ENCODE measurements around the gene TLR9. TPM values are rescaled to one million over a fixed set of nuclear protein-coding genes. Genes with fewer than 3 reads are reported as not detected.

Gene TLR9
- total RNA-seq, 1 experiment from 2014 or later: not detected

GRCh38 chr3:52197499-52197841 lies 28.0 kb downstream of the TLR9 start:
- H3K27ac ChIP-seq (ENCODE audit: insufficient read length, low read depth, low read length): no peak overlapping the region
- no peaks in the 10 kb centered on the region; the same call in 1 of the 2 replicates for H3K27me3 ChIP-seq (ENCODE audit: insufficient read depth, low read length)
- peak overlapping the region in 1 of 3 experiments; percentile 94; a peak in 3 of 7 replicates for H3K27ac Mint-ChIP-seq
- H3K9ac ChIP-seq (ENCODE audit: extremely low read depth, insufficient read length, low read length): no peak overlapping the region
- H4K8ac ChIP-seq (replicated peaks; ENCODE audit: insufficient read length, low read depth, low read length): no peak overlapping the region
- H3K4ac ChIP-seq (ENCODE audit: low read depth, low read length): no peak overlapping the region
- H2BK20ac ChIP-seq (ENCODE audit: low read depth, low read length, poor library complexity, severe bottlenecking): no peak overlapping the region
- H3K4me2 ChIP-seq (ENCODE audit: insufficient read depth, insufficient read length, low read length): peak overlapping the region; percentile 82
- peaks cover 12 to 32% (median 27%) of the 10 kb centered on the region in 3 experiments; a peak in 6 of 7 replicates for H3K36me3 Mint-ChIP-seq (ENCODE audit: insufficient read depth in 1 of 3, low read depth in 3 of 3)
- no peak overlapping the region for H2AFZ ChIP-seq (ENCODE audit: low read length)
- H3K79me2 ChIP-seq (ENCODE audit: insufficient read depth, low read length): no peaks in the 10 kb centered on the region
- H4K91ac ChIP-seq (ENCODE audit: insufficient read length, low read depth, low read length): no peak overlapping the region
- no peaks in the 10 kb centered on the region for H3K9me3 Mint-ChIP-seq
- peaks cover 10% of the 10 kb centered on the region for H3K27me3 Mint-ChIP-seq (ENCODE audit: low read depth)
- H2BK5ac ChIP-seq (ENCODE audit: insufficient read length, low read length): no peak overlapping the region
- peaks cover 7% of the 10 kb centered on the region for H3K23me2 ChIP-seq (ENCODE audit: insufficient read length, low read depth, low read length, poor library complexity, severe bottlenecking)
- peak overlapping the region; percentile 16 for H3K18ac ChIP-seq (ENCODE audit: insufficient read length, low read depth, low read length)
- H3K4me1 Mint-ChIP-seq: peaks cover 16 to 17% of the 10 kb centered on the region in 2 experiments
- H3K9me3 ChIP-seq (ENCODE audit: control insufficient read depth, low read depth, low read length): no peaks in the 10 kb centered on the region
- 0 out of 2 replicates have a peak overlapping the region, but pooled peaks have one; percentile 28 for H3K14ac ChIP-seq (ENCODE audit: insufficient read depth, low read length)
- H3K4me3 Mint-ChIP-seq: peak overlapping the region; percentile 98 to 99
- H3T11ph ChIP-seq (ENCODE audit: low read length): no peak overlapping the region
- H3K56ac ChIP-seq (ENCODE audit: insufficient read length, low read depth, low read length): no peak overlapping the region
- no CpG with 5 or more reads among the region's 10 CpGs for WGBS (ENCODE audit: extremely low coverage, insufficient read length, low lambda C conversion rate)
- no peak overlapping the region for H2BK120ac ChIP-seq (ENCODE audit: low read depth, low read length, poor library complexity, severe bottlenecking)
- H2BK12ac ChIP-seq (ENCODE audit: insufficient read length, low read depth, low read length): no peak overlapping the region
- no peak overlapping the region for H4K5ac ChIP-seq (ENCODE audit: insufficient read length, low read depth, low read length)
- H3K79me1 ChIP-seq (ENCODE audit: insufficient read depth, low read depth, low read length, poor library complexity, severe bottlenecking): no peaks in the 10 kb centered on the region
- TF ChIP-seq CTCF (conservative IDR thresholded peaks at IDR 0.05): no peak
- no peak overlapping the region for H3K23ac ChIP-seq (ENCODE audit: insufficient read length, low read depth, low read length)
- no peak overlapping the region for H2BK15ac ChIP-seq (ENCODE audit: low read depth, low read length)
- no peak for DNase-seq
- H4K20me1 ChIP-seq (ENCODE audit: control insufficient read depth, insufficient read depth, insufficient read length): no peaks in the 10 kb centered on the region
- no peaks in the 10 kb centered on the region for H3K4me1 ChIP-seq (ENCODE audit: insufficient read depth, low read length)
- no peak overlapping the region for H2AK5ac ChIP-seq (ENCODE audit: insufficient read length, low read length)
